ENCODE results near the gene ZNF341.
A peak's percentile ranks its signal among the peaks of the same experiment; 100 is the strongest.
"Not testable (repeated sequence)": the region's sequence is repeated elsewhere in the genome, so short reads cannot be mapped to it uniquely, and the experiment has no call there.

The ZNF341 gene

DNA sequence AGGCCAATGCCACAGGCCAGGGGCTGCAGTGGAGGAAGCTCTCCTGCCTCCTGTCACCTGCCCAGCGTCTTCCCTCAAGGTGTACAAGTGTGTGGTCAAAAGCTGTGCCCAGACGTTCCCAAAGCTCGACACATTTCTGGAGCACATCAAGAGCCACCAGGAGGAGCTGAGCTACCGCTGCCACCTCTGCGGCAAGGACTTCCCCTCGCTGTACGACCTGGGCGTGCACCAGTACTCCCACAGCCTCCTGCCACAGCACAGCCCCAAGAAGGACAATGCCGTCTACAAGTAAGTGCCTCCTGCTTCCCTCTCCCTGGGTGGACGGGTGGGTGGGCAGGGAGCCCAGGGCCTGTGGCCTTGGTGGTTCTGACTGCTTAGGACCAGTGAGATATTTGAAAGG is 38.2 kb downstream of the ZNF341 start:
- no peak for DNase-seq (ENCODE audit: low spot score)

GRCh38 chr20:33771938-33772337 is 40.1 kb downstream of the ZNF341 start:
- no peak for DNase-seq (ENCODE audit: low spot score)

DNA sequence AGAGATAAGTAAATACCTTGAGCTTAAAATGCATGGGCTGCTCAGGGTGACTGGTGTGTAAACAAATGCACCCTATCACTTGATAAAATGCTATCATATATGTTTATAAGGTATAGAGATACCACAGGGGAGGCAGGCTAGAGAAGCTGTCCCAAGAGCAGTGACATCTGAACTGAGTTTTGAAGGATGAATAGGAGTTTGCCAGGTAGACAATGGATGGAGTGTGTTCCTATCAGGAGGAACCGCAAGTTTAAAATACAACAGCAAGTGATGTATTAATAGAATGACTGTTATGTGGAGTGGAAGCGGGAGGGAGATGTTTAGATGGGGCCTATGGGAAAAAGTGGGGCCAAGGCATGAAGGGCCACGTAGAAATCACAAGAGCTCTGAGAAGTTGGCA is 40.6 kb downstream of the ZNF341 start:
- no peak for DNase-seq (ENCODE audit: low spot score)

DNA sequence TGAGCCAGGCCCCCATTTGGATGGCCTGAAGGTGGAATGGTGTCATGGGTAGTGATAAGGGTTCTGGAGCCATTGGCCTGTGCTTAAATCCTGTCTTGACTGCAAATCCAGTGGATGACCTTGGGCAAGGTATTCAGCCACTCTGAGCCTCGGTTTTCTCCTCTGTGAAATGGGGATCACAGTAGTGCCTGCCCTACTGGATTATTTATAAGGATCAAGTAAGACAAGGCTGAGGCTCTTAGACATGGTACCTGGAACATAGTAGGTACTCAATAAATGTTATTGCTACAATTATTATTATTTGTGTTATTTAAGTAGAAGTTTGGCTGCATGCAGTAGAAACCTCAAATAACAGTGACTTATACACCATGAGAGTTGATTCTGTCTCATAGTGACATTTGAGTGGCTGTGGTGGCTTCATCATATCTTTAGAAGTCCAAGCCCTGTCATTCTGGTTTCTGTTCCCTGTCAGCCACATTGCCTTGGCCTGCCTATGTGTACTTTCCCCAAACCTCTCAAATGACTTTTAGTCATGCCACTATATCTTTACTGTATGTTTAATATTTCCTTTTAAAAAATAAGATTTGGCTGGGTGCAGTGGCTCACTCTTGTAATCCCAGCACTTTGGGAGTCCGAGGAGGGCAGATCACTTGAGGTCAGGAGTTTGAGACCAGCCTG is 41.8 kb downstream of the ZNF341 start:
- DNase-seq (ENCODE audit: low spot score) = peak; percentile 31

DNA sequence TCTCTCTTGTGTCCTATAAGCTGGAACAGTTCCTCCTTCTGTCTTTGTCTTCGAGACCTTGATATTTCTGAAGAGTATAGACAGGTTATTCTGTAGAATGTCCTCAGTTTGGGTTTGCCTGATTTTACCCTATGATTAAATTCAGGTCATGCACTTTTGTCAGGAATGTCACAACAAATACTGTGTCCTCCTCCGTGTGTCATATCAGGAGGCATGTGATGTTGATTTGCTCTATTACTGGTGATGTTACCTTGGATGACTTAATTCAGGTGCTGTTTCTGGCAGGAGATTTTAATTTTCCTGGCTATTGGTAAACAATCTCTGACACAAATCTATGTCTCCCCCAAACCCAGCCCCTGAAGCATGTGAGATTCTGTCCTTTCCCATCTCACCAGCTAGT is 46.0 kb downstream of the ZNF341 start:
- peak; percentile 39 for DNase-seq (ENCODE audit: low spot score)

GRCh38 chr20:33781133-33781532 is 49.3 kb downstream of the ZNF341 start:
- no peak for DNase-seq (ENCODE audit: low spot score)

GRCh38 chr20:33781945-33782344 is 50.1 kb downstream of the ZNF341 start:
- no peak for DNase-seq (ENCODE audit: low spot score)

DNA sequence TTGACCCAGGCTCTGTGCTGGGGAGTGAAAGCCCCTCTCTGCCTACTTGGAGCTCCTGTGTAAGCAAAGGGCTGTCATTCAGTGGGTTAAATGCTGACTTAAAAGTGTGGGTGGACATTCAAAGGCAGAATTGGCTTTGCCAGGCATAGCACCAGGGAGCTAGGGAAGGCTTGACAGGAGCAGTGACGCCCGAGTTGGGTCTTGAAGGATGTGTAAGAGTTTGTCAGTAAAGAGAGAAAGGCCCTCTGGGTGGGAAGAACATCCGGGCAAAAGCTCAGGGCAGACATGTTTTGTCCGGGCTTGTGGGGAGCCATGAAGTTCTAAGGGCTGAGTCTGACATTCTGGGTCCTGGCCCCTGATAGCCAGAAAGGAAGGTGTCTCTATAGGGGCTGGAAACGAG is 51.5 kb downstream of the ZNF341 start:
- no peak for DNase-seq (ENCODE audit: low spot score)

DNA sequence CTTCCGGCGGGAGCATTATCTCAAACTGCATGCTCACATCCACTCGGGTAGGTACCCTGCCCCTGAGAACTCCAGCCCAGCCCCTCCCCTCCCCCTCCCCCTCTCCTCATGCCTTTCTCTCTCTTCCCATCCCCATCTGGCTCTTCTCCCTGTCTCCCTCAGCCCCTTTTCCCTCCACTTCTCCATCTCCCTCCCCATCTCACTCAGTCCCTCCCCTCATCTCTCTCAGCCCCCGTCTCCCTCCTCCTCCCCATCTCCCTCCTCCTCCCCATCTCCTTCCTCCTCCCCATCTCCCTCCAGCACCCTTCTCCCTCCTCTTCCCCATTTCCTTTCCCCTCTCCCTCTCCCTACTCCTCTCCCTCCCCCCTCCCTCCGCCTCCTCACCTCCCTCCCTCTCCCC is 52.0 kb downstream of the ZNF341 start:
- DNase-seq (ENCODE audit: low spot score) = no peak

GRCh38 chr20:33784225-33784624 is 52.4 kb downstream of the ZNF341 start:
- DNase-seq (ENCODE audit: low spot score) = no peak

GRCh38 chr20:33785503-33785902 is 53.7 kb downstream of the ZNF341 start:
- DNase-seq (ENCODE audit: low spot score) = no peak

DNA sequence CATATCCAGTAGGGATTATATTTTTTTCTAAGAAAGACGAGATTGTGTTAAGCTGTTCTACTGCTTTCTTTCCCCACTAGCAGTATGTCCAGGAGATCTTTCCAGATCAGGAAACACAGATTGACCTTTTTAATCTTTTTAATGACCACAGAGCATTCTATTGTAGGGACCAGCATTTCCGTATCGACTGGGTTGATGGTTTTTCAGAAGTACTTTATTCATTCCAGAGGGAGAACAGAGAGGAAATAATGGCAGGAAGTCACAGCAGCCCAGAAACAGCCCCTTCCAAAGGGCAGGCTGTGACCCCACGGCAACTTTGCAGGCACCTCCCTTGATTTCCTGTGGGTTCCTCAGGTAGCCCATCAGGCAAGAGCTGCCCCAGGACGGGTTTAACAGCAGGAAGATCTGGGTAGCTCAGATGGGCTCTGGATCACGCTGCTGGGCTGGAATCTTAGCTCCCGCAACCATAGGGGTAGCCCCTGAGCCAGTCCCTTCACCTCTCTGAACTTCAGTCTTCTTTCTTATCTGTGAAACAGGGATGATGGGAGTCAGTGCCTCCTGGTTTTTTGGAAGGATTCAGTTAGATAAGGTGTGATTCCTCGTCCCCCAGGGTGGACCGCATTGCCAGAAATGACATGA is 55.6 kb downstream of the ZNF341 start:
- no peak for DNase-seq (ENCODE audit: low spot score)

GRCh38 chr20:33788351-33789049 is 56.7 kb downstream of the ZNF341 start:
- no peak for DNase-seq (ENCODE audit: low spot score)

DNA sequence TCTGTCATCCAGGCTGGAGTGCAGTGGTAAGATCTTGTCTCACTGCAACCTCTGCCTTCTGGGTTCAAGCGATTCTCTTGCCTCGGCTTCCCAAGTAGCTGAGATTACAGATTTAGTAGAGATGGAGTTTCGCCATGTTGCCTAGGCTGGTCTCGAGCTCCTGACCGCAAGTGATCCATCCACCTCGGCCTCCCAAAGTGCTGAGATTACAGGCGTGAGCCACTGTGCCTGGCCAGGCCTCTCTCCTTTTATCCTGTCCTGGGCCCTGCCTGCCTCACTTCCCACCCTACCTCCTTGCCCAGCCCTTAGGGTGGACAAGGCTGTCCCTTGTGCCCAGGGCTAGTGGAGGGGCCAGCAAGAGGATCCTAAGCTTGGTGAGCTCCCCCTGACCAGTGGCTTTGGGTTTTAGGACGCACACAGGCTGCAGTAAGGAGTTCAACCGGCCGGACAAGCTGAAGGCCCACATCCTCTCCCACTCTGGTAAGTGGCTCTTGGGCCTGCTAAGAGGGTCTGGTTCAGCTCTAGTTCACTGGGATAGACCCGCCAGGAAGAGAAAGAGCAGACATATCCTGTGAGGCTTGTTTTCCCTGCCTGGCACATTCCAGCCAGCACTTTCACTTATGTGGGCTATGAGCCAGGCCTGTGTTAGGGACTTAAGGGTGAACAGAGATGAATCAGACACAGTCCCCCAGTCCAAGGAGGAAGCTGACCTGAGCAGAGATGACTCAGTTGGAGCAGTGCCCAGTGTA is 57.5 kb downstream of the ZNF341 start:
- no peak for DNase-seq (ENCODE audit: low spot score)

GRCh38 chr20:33789858-33790182 is 58.0 kb downstream of the ZNF341 start:
- no peak for DNase-seq (ENCODE audit: low spot score)

- no peak for DNase-seq (ENCODE audit: low spot score)
These were observed 58.8 kb downstream of the ZNF341 start for GRCh38 chr20:33790566-33790965.

GRCh38 chr20:33791021-33791420 is 59.2 kb downstream of the ZNF341 start:
- no peak for DNase-seq (ENCODE audit: low spot score)

DNA sequence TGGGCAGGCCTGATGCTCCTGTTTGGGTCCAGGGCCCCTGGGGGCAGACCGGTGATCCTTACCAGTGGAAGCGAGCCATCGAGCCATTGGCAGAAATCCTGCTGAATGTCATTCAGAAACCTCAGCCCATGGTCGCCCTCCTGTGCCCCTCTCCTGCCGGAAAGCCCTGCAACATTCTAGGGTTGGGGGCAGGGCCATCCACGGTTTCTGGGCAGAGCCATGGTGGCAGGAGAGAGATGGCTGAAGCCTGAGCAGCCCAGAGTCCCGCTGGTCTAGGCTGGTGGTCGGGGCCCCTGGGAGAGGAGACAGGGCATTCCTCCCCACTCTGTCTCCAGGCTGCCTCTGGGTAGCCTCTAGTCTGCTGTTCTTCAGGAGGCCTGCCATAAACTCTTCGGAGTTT is 59.7 kb downstream of the ZNF341 start:
- no peak for DNase-seq (ENCODE audit: low spot score)

- peak; percentile 71 for DNase-seq (ENCODE audit: low spot score)
These were observed 60.3 kb downstream of the ZNF341 start for GRCh38 chr20:33791959-33792597.

DNA sequence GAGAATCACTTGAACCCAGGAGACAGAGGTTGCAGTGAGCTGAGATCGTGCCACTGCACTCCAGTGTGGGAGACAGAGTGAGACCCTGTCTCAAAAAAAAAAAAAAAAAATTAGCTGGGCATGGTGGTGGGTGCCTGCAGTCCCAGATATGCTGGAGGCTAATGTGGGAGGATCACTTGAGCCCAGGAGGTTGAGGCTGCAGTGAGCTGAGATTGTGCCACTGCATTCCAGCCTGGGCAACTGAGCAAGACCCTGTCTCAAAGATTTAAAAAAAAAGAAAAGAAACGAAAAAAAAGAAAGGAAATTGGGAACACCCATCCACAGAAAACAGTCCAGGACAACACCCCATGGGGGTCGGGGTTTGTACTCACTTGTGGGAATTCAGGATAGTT is 60.8 kb downstream of the ZNF341 start:
- not testable (repeated sequence) for DNase-seq (ENCODE audit: low spot score)

- DNase-seq (ENCODE audit: low spot score) = no peak
These were observed 61.5 kb downstream of the ZNF341 start for GRCh38 chr20:33793011-33793931.

All from NAMALWA (cell line).